ENCODE results near the gene INO80E. TPM values are rescaled to one million over a fixed set of nuclear protein-coding genes. Genes with fewer than 3 reads are reported as not detected.
"Not testable (repeated sequence)": the region's sequence is repeated elsewhere in the genome, so short reads cannot be mapped to it uniquely, and the experiment has no call there.

The INO80E gene
- polyA plus RNA-seq, 5 donors, result 45.5 to 70.9 (median 48.1) TPM

DNA sequence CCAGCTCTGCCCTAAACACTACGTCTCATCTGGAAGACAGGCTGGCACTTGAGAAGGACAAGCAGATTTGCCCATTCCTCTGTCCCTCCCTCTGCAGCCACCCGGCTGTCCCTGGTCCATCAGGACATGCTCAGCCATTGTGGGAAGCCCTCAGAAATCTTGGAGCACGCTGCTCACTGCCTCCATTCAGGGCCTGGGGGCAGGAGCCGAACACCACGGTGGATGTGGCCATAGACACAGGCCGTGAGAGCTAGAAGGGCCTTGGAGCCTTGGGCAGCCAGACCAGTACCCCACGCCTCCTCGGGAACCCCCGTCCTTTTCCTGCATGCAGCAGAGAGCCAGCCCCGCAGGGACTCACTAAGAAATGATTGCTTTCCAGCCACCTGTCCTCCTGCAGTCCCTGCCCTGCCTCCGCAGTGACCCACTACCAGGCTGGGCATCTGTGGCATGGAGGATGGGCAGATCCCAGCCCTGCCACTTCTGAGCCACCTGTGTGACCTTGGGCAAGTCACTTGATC lies 11.4 kb downstream of the INO80E start:
- DNase-seq, result no peak

DNA sequence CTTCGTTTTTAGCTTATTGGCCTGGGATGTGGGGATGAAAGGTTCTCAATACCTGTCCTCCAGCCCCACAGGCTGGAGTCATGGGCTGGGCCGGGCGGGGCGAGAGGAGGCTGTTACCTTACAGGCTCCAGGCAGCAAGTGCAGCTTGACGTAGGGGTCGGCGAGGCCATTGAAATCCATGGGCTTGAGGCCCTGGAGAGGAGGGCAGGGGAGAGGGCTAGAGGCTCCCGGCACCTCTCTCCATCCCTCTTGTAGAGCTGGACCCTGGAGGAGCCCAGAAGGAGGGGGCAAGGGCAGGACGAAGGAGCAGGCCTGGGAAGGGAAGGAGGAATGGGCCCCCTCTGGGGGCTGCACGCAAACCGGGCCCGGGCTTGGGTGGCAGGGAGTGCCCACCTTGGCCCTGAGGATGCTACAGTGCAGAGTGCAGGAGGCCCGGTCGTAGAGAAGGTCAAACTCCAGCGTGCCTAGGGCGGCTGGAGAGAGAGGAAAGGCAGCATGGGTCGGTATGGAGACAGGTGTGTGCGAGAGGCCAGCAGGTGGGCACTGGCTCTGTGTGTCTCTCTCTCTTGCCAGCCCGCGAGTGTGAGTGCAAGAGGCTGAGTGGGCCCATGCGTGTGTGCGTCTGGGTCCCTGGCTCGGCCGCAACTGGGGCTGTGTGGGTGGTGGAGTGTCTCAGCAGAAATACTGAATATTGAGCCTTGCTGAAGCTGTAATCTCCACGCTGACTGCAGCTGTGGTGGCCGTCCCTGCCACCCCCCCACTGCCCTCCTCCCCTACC lies 13.2 kb downstream of the INO80E start:
- no peak for DNase-seq

DNA sequence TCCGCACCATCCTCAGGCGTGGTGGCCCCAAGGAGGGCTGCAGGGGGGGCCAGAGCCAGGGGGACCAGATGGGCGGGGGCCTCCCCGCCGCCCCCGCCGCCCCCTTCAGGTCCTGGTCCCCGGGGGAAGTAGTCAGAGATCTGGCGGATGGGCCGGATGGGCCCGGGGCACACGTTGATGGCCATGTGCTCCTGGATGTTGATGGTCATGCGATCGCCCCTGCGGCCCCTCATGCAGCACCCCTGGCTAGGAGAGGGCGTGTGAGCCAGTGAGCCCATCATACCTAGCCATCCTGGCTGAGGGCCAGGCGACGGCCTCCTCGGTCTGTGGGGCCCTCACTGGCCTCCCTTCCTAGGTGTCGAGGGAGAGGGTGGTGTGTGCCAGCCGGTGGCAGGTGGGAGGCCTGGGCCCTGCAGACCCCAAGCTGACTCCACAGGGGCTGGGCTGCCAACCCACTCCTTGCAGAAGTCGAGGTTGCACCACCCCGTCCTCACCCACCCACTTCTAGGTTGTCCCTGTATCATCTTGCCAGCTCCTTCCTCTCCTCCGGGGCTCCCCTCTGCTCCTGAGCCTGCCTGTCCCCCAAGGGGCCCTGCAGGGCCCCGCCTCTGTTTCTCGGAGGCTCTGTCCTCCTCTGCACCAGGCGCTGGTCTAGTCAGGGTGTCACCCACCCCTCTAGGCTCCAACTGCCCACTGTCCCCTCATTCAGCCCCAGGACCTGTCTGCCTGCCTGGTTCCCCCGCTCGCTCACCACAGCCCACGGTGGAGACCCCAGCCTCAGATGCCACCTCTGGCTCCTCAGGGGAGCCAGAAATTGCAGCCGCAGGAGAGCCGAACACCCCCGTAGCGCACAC lies 14.2 kb downstream of the INO80E start:
- DNase-seq, result no peak

DNA sequence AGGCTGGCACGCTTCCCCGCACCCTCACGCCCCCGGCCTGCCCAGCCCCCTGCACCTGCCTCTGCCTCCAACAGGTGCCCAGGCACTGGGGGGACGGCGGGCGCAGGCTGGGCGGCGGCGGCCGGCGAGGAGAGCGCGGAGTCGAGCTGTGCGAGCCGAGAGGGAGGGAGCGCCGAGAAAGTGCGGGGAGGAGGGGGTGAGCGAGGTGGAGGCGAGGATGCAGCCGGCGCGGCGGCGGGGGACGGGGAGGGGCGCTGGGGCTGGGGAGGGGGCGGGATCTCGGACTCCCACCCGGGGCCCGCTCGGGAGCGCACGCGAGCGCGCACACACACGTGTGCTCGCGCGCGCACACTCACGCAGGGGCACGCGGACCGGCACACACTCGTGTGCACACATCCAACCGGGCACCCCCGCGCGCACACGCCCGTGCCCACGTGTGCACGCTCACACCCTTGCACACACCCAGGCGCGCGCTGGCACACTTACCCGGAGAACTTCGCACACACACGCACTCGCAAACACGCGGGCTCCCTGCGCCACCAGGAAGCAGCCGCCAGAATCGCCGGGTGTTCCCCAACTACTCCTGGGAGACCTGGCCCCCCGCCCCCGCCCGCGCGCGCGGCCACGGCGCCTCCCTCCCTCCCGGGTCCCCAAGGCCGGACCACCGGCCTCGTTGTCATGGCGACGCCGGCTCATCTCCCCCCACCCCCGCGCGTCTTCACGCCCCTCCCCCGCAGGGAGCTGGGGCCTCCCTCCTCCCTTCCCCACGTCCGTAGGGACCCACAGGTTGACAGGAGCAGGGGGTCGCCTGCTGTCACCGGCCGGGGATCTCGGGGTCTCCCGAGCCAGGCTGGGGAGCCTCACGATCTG lies 15.0 kb downstream of the INO80E start, which contains the start of gene DOC2A:
TSS of gene DOC2A (minus strand) at position 184 of the 870 bp plus-strand sequence. CDS start 805 bp downstream, outside the sequence.
- DNase-seq, result no peak

DNA sequence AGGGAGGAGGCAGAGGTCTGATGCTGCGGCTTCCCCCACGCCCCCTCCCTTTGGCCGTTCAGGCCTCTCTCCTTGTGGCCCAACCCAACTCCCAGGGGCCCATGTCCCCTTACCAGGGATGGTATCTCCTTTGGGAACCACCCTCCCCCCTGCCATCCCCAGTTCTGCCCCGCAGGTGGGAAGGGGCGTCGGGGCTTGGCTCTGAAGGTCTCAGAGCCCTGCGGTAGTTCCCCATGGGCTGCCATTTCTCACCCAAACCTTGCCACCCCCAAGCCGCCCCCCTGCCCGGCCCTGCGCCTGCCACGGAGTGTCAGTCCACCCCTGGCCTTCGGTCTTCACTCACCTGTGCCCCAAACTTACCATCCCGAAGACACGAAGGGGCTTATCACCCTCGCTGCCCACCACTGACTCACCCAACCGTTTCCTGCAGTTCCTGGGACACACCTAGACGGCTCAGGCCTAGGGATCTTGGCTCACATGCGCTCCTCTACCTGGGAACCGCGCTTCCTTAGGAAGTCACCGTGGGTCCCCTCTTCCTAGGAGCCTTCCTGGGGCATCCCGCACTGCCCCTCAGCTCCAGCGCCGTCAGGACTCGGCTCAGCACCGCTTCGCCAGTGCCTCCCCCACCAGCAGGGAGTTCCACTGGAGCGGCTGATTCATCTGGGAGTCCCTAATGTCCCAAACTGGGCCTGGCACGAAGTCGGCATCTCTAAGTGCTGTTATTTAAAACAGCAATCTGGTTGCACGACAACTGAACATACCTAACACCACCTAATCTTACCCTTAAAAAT lies 15.9 kb downstream of the INO80E start:
- no peak for DNase-seq

DNA sequence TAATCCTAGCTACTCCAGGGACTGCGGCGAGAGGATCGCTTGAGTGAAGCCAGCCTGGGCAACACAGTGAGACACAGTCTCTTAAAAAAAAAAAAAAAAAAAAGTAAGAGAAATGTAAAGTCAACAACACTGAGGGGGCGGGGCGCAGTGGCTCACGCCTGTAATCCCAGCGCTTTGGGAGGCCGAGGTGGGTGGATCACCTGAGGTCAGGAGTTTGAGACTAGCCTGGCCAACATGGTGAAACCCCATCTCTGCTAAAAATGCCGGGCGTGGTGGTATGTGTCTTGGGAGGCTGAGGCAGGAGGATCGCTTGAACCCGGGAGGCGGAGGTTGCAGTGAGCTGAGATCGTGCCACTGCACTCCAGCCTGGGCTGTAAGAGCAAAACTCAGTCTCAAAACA lies 16.6 kb downstream of the INO80E start:
- not testable (repeated sequence) for DNase-seq

DNA sequence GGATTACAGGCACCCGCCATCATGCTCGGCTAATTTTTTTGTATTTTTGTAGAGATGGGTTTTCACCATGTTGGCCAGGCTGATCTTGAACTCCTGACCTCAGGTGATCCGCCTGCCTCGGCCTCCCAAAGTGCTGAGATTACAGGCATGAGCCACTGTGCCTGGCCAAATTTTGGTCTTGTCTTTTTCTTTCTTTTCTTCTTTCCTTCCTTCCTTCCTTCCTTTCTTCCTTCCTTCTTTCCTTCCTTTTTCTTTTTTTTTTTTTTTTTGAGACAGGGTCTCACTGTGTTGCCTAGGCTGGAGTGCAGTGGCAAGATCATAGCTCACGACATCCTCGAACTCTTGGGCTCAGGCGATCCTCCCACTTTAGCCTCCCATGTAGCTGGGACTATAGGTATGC lies 19.4 kb downstream of the INO80E start:
- not testable (repeated sequence) for DNase-seq

DNA sequence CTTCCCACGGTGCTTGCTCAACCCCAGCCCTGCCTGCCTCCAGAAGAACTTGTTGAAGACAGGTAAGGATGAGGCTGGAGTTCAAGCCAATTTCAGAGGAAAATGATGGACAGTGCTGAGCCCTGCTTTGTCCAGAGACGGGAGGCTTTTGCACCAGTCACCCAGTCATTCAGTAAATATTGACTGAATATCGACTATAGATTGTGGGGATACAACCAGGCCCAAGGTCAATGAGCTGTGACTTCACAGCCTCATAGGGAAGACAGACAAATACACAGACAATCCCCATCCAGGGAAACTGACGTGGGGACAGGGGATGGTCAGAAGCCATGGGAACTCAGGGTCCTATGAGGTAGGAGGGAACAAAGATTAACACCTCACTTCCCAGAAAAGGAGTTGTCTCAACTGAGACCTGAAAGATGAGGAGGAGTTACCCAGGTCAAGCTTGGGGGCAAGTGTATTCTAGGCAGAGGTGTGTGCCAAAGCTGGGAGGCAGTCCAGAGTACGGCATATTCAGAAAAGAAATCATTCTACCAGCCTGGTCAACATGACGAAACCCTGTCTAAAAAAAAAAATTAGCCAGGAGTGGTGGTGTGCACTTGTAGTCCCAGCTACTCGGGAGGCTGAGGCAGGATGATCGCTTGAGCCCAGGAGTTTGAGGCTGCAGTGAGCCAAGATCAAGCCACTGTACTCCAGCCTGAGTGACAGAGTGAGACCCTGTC lies 20.7 kb downstream of the INO80E start:
- DNase-seq, result no peak

DNA sequence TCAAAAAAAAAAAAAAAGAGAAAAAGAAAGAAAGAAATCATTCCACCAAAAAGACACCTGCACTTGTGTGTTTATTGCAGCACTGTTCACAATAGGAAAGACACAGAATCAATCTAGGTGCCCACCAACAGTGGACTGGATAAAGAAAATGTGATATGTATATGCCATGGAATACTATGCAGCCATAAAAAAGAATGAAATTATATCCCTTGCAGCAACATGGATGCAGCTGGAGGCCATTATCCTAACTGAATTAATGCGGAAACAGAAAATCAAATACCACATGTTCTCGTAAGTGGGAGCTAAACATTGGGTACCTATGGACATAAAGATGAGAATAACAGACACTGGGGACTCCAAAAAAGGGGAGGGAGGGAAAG lies 21.2 kb downstream of the INO80E start:
- no peak for DNase-seq

DNA sequence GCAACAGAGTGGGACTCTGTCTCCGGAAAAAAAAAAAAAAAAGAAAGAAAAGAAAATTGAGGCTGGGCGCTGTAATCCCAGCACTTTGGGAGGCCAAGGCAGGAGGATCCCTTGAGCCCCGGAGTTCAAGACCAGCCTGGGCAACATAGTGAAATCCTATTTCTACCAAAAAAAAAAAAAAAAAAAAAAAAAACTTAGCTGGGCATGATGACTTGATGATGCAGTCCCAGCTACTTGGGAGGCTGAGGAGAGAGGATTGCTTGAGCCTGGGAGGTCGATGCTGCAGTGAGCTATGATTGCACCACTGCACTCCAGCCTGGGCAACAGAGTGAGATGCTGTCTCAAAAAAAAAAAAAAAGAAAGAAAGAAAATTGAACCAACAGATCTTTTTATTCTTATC lies 21.9 kb downstream of the INO80E start:
- not testable (repeated sequence) for DNase-seq

DNA sequence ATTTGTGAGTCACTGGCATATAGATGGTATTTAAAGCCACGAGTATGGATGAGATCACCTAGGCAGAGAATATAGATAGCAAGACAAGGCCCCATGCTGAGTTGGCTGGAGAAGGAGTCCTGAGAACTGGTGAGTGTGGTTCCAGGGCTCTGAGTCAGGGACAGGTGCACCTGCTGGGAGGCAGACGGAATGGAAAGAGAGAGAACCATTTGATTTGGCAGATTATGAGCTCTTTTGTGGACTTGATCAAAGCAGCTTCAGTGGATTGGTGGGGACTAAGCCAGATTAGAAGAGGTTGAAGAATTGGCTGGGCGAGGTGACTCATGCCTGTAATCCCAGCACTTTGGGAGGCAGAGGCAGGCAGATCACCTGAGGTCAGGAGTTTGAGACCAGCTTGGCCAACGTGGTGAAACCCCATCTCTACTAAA lies 22.7 kb downstream of the INO80E start:
- no peak for DNase-seq

DNA sequence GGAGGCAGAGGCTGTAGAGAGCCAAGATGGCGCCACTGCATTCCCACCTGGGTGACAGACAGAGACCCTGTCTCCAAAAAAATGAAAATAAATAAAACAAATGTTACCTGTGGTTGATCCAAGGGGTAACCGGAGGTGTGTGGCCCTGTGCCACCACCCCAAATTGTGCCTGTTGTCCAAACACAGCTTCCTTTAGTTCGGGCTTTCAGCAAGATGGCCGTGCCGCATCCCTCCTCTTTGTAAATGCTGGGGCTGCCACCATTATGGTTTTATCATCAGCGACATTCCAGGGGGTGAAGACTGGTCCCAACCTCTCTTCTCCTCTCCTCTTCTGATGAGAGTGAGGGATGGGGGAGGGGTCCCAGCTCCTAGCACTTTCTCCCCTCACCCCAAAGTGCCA lies 26.8 kb downstream of the INO80E start, which contains the start of gene C16orf92:
TSS of gene C16orf92 (plus strand) at position 312 of the 400 bp plus-strand sequence. CDS start 143 bp downstream, outside the sequence.
- no peak for DNase-seq

DNA sequence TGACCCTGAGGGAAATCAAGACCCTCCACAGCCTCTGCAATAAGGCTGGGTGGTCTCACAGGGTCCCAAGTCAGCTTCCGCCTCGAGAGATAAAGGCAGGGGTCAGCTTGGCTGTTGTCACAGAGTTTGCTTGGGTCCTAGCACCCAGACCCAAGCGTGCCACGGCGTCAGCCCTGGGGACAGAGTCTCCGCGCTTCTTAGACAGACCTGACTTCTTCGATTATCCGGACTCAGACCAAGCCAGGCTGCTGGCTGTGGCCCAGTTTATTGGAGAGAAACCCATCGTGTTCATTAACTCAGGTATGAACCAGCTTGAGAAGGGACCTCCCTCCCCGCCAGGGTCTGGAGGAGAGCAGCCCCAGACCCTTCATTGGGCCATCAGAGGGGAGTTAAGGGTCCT lies 27.5 kb downstream of the INO80E start:
- no peak for DNase-seq

DNA sequence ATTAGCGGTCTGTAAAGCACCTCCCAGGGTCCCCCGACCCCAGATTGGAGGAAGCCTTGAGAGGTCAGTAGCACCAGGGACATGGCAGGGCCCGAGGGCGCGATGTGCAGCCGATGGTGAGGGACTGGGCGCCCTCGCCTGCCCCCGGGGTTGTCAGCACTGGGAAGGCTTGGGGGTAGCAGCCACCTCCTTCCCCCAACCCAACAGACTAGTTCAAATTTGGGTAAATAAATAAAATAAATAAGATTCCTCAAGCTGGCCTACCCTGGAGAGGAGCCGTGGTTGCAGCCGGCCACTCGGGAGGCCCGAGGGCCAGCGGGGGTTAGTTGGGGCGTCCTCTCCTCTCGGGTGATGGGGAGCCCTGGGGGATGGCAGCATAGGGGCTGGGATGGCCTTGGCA lies 28.4 kb downstream of the INO80E start:
- DNase-seq, result no peak

DNA sequence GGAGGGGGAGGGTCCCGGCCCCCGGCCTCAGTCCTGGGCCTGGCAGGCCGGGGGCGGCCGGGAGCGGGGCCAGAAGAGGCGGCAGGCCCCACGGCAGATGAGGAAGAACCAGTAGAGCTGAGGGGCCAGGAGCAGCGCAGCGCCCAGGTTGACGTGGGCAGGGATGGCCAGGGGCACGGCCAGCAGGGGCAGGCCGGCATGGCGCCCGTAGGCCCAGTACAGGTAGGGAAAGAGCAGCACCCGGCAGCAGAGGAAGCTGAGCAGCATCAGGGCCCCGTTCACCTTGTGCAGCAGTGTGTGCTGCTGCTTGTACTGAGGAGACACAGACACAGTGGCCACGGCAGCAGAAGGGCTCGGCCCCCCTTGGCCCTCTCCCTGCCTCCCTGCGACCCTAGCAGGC lies 29.1 kb downstream of the INO80E start:
- no peak for DNase-seq

DNA sequence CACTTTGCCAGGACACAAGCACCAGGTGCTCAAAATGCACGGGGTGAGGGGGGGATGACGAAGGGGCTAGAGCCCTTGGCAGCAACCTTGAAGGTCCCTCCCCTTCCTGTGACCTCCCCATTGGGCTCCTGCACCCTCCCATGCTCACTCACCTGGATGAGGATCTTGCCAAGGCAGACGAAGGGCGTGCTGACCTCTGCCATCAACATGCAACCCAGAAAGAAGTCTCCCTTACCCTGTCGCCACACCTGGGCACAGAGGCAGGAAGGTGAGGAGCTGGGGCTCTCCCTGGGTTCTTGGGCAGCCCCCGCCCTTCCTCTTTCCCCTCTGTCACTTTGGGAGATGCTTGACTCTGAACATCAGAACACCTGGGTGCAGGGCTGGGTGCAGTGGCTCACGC lies 29.5 kb downstream of the INO80E start:
- no peak for DNase-seq

DNA sequence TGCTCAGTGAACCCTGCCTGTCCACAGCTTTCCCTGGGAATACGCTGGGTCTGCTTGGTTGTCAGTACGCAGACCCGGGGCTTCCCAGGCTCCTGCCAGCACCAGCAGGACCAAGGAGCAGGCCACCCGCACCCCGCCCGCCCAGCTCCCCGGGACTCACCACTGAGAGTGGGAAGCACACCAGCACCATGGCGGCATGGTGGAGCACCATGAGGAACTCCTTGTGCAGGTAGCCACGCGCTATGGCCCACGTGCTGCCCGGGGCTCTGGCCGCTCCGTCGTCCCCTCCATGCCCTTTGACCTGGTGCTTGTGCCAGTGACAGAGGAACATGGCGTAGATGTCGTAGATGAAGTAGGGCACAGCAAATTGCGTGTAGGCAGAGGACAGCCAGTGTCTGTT lies 30.4 kb downstream of the INO80E start:
- DNase-seq, result no peak

DNA sequence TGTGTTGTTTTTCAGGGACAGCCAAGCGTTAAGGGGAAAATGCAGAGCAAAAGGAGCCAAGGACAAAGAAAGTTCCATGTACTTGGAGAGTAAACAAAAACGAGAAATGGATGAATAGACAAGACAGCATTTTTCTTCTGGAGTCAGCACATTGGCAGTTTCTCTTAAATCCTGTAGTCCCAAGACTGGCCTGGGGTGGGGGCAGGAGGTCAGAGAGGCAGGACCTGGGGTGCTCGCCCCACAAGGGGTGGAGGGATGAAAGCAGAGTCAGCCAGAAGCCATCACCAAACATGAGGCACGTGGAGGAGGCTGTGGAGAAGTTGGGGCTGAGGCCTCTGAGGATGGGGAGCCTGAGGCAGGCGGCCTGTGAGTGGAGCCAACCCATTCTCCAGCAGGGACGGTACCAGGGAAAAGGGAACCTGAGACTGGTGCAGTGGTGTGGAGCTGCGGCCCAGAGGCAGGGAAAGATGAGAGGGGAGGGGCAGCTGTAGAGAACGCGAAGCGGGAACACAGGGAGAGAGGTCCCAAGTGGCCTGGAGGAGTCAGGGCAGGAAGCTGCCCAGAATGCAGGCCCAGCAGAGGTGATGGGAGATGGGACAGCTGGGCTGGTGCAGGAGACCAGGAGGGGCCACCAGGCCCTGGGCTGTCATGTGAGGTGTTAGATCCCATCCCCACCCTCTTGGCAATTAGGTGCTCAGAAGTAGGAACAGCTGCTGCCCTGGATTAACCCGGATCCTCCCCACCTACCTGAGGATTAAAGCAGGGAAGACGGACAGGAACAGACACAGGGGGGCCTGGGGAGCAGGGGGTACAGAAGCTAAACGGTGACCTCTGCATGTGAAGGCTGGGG lies 31.8 kb downstream of the INO80E start:
- DNase-seq, result no peak

Data from right lung (tissue), 5 donors.